Astrocyte of the spinal cord (primary cell): Measurements from ENCODE around the gene CIT.

Experiments
- DNase-seq: peaks from one replicate; pipeline ENCODE4 v3.0.0; 2011; ENCODE audit warnings: low read depth, low spot score
- H3K4me3 ChIP-seq: 2 replicates; pipeline ENCODE4 v1.5.1; 2011; ENCODE audit warnings: low read depth, mild to moderate bottlenecking, low read length, moderate library complexity
- in situ Hi-C: cut with HindIII; loops from 2 replicates; pipeline ENCODE4 v1.10.0; 2017; ENCODE audit warnings: low sequenced_read_pairs
- TF ChIP-seq, protein P1 (sequence below): IDR thresholded peaks from 2 replicates; pipeline ENCODE4 v1.5.1; 2012; ENCODE audit warnings: low read depth, mild to moderate bottlenecking, low read length, inconsistent platforms

Gene CIT

GRCh38 chr12:119829439-119829838 lies 47.7 kb downstream of the CIT start:
- no peak for DNase-seq
- in situ Hi-C loops: no loop called here
- no peak overlapping the region for H3K4me3 ChIP-seq
- TF ChIP-seq, protein P1, sequence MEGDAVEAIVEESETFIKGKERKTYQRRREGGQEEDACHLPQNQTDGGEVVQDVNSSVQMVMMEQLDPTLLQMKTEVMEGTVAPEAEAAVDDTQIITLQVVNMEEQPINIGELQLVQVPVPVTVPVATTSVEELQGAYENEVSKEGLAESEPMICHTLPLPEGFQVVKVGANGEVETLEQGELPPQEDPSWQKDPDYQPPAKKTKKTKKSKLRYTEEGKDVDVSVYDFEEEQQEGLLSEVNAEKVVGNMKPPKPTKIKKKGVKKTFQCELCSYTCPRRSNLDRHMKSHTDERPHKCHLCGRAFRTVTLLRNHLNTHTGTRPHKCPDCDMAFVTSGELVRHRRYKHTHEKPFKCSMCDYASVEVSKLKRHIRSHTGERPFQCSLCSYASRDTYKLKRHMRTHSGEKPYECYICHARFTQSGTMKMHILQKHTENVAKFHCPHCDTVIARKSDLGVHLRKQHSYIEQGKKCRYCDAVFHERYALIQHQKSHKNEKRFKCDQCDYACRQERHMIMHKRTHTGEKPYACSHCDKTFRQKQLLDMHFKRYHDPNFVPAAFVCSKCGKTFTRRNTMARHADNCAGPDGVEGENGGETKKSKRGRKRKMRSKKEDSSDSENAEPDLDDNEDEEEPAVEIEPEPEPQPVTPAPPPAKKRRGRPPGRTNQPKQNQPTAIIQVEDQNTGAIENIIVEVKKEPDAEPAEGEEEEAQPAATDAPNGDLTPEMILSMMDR: no peak

DNA sequence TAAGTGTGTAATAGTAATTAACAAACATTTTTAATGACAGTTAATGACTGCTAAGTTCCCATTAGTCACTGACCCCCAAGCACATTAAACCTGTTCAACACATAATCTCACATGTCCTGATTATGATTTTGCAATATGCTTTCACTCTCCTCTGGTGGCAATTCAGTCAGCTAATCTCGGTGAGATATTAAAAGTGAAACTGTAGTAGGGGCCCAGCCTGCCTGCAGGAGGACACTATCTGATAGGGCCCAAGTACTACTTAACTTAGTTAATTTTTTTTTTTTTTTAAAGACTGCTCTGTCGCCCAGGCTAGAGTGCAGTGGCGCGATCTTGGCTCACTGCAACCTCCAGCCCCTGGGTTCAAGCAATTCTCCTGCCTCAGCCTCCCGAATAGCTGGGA lies 48.8 kb downstream of the CIT start:
- H3K4me3 ChIP-seq: no peak overlapping the region
- TF ChIP-seq, protein P1: no peak
- in situ Hi-C loops: no loop called here
- no peak for DNase-seq

DNA sequence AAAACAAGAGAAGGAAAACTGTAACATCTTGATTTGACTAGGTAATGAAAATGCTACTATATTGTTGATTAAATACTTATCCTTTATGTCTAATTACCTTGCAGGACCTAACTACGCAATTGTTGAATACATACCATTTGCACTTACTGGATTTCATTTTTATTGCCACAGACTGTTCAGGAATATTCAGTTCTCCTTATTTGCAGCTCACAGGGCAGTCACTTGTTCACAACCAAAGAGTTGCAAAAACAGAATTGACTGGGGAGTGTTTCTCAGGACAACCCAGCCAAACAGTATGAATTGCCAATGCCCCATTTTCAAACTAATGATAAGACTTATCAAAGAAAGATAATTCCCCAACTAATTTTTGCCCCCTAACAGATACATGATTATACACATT lies 49.4 kb downstream of the CIT start:
- no peak for DNase-seq
- in situ Hi-C loops: no loop called here
- TF ChIP-seq, protein P1: no peak
- no peak overlapping the region for H3K4me3 ChIP-seq

DNA sequence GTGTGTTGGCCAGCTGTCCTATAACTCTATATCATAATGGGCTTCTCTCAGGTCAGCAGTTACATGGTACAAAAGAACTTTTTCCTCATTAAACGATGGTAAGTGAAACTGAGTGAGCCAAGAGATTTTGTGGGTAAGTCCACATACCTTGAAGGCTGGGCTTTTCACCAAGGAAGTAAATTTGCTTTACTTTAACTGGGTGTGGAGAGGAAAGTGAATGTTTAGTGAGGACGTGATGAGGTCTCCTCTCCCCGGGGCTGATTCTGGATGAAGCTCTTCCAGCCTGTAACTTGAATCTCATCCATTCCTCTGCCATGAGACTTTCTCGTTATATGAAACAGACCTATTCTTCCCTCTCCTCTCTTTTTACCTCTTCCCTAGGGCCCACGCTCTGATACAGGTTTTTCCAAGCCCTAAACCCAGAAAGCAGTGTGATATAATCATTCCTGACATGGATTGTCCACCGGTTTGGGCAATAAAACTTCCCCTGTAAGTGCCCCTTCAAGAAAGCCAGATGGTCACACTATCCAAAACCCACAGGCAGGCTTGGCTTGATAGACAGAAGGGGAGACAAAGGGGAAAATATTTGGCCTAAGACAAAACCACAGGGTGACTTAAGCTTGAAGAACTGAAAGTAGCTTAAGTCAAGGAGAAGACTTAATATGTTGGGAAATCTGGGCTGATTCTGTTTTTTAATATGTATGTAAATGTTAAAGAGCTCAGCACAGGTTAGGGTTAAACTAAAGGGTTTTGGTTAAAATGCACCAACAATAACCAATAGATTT lies 50.3 kb downstream of the CIT start:
- TF ChIP-seq, protein P1: no peak
- in situ Hi-C loops: no loop called here
- no peak for DNase-seq
- H3K4me3 ChIP-seq: no peak overlapping the region

DNA sequence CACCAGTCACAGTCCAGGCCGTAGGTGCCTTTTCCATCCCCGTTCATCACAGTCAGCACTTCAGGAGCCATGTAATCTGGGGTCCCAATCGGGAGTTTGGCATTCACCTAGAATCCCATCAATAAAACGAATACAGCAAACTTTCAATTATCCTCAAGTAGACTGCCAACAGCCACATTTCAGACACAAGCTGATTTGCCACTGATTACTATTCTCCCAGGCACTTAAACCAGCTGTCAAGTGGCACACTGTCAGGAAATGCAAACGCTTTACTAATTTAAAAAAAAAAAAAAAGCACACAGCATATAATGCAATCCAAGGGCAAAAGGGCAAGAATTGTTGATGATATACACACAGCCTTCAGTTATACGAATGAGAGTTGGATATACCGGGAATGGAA lies 51.9 kb downstream of the CIT start:
- H3K4me3 ChIP-seq: no peak overlapping the region
- in situ Hi-C loops: no loop called here
- TF ChIP-seq, protein P1: no peak
- DNase-seq: no peak

GRCh38 chr12:119822046-119822445 lies 55.1 kb downstream of the CIT start:
- DNase-seq: no peak
- TF ChIP-seq, protein P1: no peak
- H3K4me3 ChIP-seq: no peak overlapping the region
- in situ Hi-C loops: no loop called here
